ENCODE data around the gene CXorf49B.
"Not testable (repeated sequence)": the region's sequence is repeated elsewhere in the genome, so short reads cannot be mapped to it uniquely, and the experiment has no call there.

Gene CXorf49B

GRCh38 chrX:71763049-71763448, at the start of gene CXorf49B:
Gene CXorf49B (plus strand): TSS chrX:71763349. CDS start chrX:71763424, 75 bp downstream.
- in situ Hi-C loops (cut with HindIII; ENCODE audit: low sequenced_read_pairs); DNase-seq (ENCODE audit: low read depth, low spot score); H3K4me3 ChIP-seq (ENCODE audit: low read depth, low read length): not testable (repeated sequence)

- H3K4me3 ChIP-seq (ENCODE audit: low read depth, low read length); DNase-seq (ENCODE audit: low read depth, low spot score); in situ Hi-C loops (cut with HindIII; ENCODE audit: low sequenced_read_pairs): not testable (repeated sequence)
Measured at GRCh38 chrX:71714064-71714463, 49.1 kb upstream of the CXorf49B start.

- DNase-seq (ENCODE audit: low read depth, low spot score); in situ Hi-C loops (cut with HindIII; ENCODE audit: low sequenced_read_pairs); H3K4me3 ChIP-seq (ENCODE audit: low read depth, low read length): not testable (repeated sequence)
Measured at GRCh38 chrX:71715551-71715950, 47.6 kb upstream of the CXorf49B start.

- in situ Hi-C loops (cut with HindIII; ENCODE audit: low sequenced_read_pairs); DNase-seq (ENCODE audit: low read depth, low spot score); H3K4me3 ChIP-seq (ENCODE audit: low read depth, low read length): not testable (repeated sequence)
Measured at GRCh38 chrX:71716323-71716722, 46.8 kb upstream of the CXorf49B start.

- in situ Hi-C loops (cut with HindIII; ENCODE audit: low sequenced_read_pairs); DNase-seq (ENCODE audit: low read depth, low spot score); H3K4me3 ChIP-seq (ENCODE audit: low read depth, low read length): not testable (repeated sequence)
Measured at GRCh38 chrX:71718185-71718584, 45.0 kb upstream of the CXorf49B start, which contains the start of gene CXorf49. Gene CXorf49 (minus strand): TSS chrX:71718285. CDS start chrX:71718151, 134 bp downstream.

- in situ Hi-C loops (cut with HindIII; ENCODE audit: low sequenced_read_pairs); DNase-seq (ENCODE audit: low read depth, low spot score); H3K4me3 ChIP-seq (ENCODE audit: low read depth, low read length): not testable (repeated sequence)
Measured at GRCh38 chrX:71719195-71719594, 44.0 kb upstream of the CXorf49B start.

- in situ Hi-C loops (cut with HindIII; ENCODE audit: low sequenced_read_pairs); DNase-seq (ENCODE audit: low read depth, low spot score); H3K4me3 ChIP-seq (ENCODE audit: low read depth, low read length): not testable (repeated sequence)
Measured at GRCh38 chrX:71720289-71720886, 42.8 kb upstream of the CXorf49B start.

- DNase-seq (ENCODE audit: low read depth, low spot score); in situ Hi-C loops (cut with HindIII; ENCODE audit: low sequenced_read_pairs): not testable (repeated sequence)
Measured at GRCh38 chrX:71760688-71761281, 2.4 kb upstream of the CXorf49B start.

GRCh38 chrX:71764832-71765231, 1.7 kb downstream of the CXorf49B start:
- H3K4me3 ChIP-seq (ENCODE audit: low read depth, low read length); in situ Hi-C loops (cut with HindIII; ENCODE audit: low sequenced_read_pairs); DNase-seq (ENCODE audit: low read depth, low spot score): not testable (repeated sequence)

More at GRCh38 chrX:71760688-71761281, 2.4 kb upstream of the CXorf49B start:
- not testable (repeated sequence) for H3K4me3 ChIP-seq (ENCODE audit: low read depth, low read length)

- H3K4me3 ChIP-seq (ENCODE audit: low read depth, low read length); DNase-seq (ENCODE audit: low read depth, low spot score); in situ Hi-C loops (cut with HindIII; ENCODE audit: low sequenced_read_pairs): not testable (repeated sequence)
Measured at GRCh38 chrX:71765613-71766012, 2.5 kb downstream of the CXorf49B start.

- H3K4me3 ChIP-seq (ENCODE audit: low read depth, low read length); DNase-seq (ENCODE audit: low read depth, low spot score); in situ Hi-C loops (cut with HindIII; ENCODE audit: low sequenced_read_pairs): not testable (repeated sequence)
Measured at GRCh38 chrX:71767134-71767533, 4.0 kb downstream of the CXorf49B start.

- in situ Hi-C loops (cut with HindIII; ENCODE audit: low sequenced_read_pairs); DNase-seq (ENCODE audit: low read depth, low spot score): not testable (repeated sequence)
Measured at GRCh38 chrX:71778322-71778721, 15.2 kb downstream of the CXorf49B start.

GRCh38 chrX:71782225-71782949, 19.2 kb downstream of the CXorf49B start:
- DNase-seq (ENCODE audit: low read depth, low spot score); in situ Hi-C loops (cut with HindIII; ENCODE audit: low sequenced_read_pairs); H3K4me3 ChIP-seq (ENCODE audit: low read depth, low read length): not testable (repeated sequence)

More at GRCh38 chrX:71778322-71778721, 15.2 kb downstream of the CXorf49B start:
- not testable (repeated sequence) for H3K4me3 ChIP-seq (ENCODE audit: low read depth, low read length)

- DNase-seq (ENCODE audit: low read depth, low spot score); in situ Hi-C loops (cut with HindIII; ENCODE audit: low sequenced_read_pairs); H3K4me3 ChIP-seq (ENCODE audit: low read depth, low read length): not testable (repeated sequence)
Measured at GRCh38 chrX:71782950-71783299, 19.8 kb downstream of the CXorf49B start.

GRCh38 chrX:71783569-71784347, 20.6 kb downstream of the CXorf49B start:
- H3K4me3 ChIP-seq (ENCODE audit: low read depth, low read length); in situ Hi-C loops (cut with HindIII; ENCODE audit: low sequenced_read_pairs); DNase-seq (ENCODE audit: low read depth, low spot score): not testable (repeated sequence)

- in situ Hi-C loops (cut with HindIII; ENCODE audit: low sequenced_read_pairs); DNase-seq (ENCODE audit: low read depth, low spot score); H3K4me3 ChIP-seq (ENCODE audit: low read depth, low read length): not testable (repeated sequence)
Measured at GRCh38 chrX:71784348-71784983, 21.3 kb downstream of the CXorf49B start.

Data from astrocyte of the spinal cord (primary cell).